ENCODE results near the gene SNAP23. TPM values are rescaled to one million over a fixed set of nuclear protein-coding genes. Genes with fewer than 3 reads are reported as not detected.
A peak's percentile ranks its signal among the peaks of the same experiment; 100 is the strongest.

SNAP23 gene
- total RNA-seq (2012; rRNA removed) = 57.9 and 83.1 TPM in 2 replicates

DNA sequence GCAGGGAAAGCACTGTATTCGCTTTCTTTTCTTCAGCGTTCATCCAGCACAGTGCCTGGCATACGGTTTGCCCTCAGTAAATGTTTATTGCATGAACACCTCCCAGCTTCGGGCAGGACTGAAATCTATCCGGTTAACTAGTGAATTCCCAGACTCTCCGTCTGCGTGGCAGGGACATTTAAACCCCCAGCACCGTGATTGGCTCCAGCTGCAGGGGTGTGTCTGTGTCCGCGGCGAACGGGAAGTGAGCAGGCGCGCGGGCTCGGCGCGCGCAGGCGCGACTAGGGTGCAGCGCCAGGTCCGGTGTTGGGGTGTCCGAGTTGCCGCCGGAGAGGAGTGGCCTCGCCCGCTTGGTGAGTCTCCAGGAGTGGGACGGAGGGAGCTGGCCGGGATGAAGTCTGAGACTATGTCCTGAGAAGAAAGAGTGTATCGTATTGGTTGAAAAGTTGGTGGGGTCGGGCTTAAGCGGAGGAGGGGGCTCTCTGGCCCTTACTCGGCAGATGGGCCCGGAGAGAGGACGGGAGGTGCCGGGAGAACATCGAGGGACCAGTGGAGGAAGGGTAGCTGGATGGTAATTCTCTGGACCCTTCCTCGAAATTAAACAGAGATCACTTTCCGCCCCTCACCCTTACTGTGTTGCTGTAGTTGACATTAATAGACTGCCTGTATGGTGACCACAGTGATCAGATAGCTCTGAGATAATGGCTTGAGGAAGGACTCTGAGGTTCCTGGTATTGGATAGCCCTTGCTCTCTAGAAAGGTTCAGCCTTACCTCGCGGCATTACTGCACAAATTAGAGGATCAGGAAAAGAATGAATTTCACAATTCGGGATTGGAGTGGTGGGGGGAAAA is at the start of gene SNAP23:
Gene SNAP23 (plus strand): TSS at position 274 of the 852 bp plus-strand sequence. CDS start 16,213 bp downstream, outside the sequence.
- Histone ChIP-seq H3K4me1 (ENCODE audit: control insufficient read depth, insufficient read depth, low read length) (peaks cover 47% of the 10 kb centered on the region), H3K9me3 (replicated peaks; ENCODE audit: low read length) (no peaks in the 10 kb centered on the region), H3K9ac (ENCODE audit: low read depth, low read length) (peak within 1 kb of the TSS; percentile 94), H3K4me3 (ENCODE audit: low read length) (peak within 1 kb of the TSS; percentile 90), H3K27me3 (ENCODE audit: control insufficient read depth, insufficient read depth, low read length) (no peaks in the 10 kb centered on the region), H3K4me2 (ENCODE audit: low read length) (peak within 1 kb of the TSS; percentile 86), H3K36me3 (ENCODE audit: insufficient read depth, low read length) (no peaks in the 10 kb centered on the region)

GRCh38 chr15:42447599-42447998 is 47.8 kb upstream of the SNAP23 start:
- Histone ChIP-seq H3K27me3 (ENCODE audit: control insufficient read depth, insufficient read depth, low read length) (no peaks in the 10 kb centered on the region), H3K36me3 (ENCODE audit: insufficient read depth, low read length) (peaks cover 66% of the 10 kb centered on the region), H3K4me1 (ENCODE audit: control insufficient read depth, insufficient read depth, low read length) (peaks cover 6% of the 10 kb centered on the region), H3K9ac (ENCODE audit: low read depth, low read length) (no peak overlapping the region), H3K9me3 (replicated peaks; ENCODE audit: low read length) (no peaks in the 10 kb centered on the region), H3K4me2 (ENCODE audit: low read length) (no peak overlapping the region), H3K4me3 (ENCODE audit: low read length) (no peak overlapping the region)

GRCh38 chr15:42448281-42448680 is 47.2 kb upstream of the SNAP23 start:
- H3K4me3 ChIP-seq (ENCODE audit: low read length) = no peak overlapping the region
- no peak overlapping the region for H3K4me2 ChIP-seq (ENCODE audit: low read length)

DNA sequence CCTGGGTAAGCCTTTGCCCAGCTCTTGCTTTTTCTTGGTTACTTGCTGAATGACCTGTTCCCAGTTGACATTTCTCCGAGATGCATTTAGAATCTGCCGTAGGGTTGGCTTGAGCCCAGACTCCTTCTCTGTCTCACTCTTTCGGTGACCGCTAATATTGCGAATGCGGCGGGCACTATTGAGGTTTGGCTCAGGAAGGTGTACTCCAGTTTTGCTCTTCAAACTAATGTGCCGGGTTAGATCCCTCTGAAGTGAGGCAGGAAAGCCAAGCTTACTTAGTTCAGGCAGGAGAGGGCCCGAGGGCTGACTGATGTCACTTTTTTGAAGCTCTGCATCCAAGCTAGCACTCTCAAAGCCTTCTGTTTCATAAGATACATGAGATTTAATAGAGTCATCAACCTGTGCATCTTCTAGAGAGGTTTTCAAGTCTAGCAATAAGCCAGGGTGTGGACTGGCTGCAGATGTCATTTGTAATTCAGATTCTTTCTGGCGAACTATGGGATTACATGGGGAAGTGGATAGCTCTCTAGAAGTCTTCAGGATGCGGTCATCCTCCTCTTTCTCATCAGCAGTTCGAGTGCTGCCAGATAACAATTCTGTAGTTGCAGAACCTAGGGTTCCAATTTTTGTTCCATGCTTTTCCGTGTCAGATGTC is 45.5 kb upstream of the SNAP23 start:
- Histone ChIP-seq H3K4me3 (ENCODE audit: low read length) (no peak overlapping the region), H3K9ac (ENCODE audit: low read depth, low read length) (no peak overlapping the region), H3K4me2 (ENCODE audit: low read length) (no peak overlapping the region), H3K36me3 (ENCODE audit: insufficient read depth, low read length) (peaks cover 61% of the 10 kb centered on the region), H3K27me3 (ENCODE audit: control insufficient read depth, insufficient read depth, low read length) (no peaks in the 10 kb centered on the region), H3K9me3 (replicated peaks; ENCODE audit: low read length) (no peaks in the 10 kb centered on the region), H3K4me1 (ENCODE audit: control insufficient read depth, insufficient read depth, low read length) (no peaks in the 10 kb centered on the region)

More at GRCh38 chr15:42448281-42448680, 47.2 kb upstream of the SNAP23 start:
- Histone ChIP-seq H3K9ac (ENCODE audit: low read depth, low read length) (no peak overlapping the region), H3K27me3 (ENCODE audit: control insufficient read depth, insufficient read depth, low read length) (no peaks in the 10 kb centered on the region), H3K9me3 (replicated peaks; ENCODE audit: low read length) (no peaks in the 10 kb centered on the region), H3K4me1 (ENCODE audit: control insufficient read depth, insufficient read depth, low read length) (peaks cover 6% of the 10 kb centered on the region), H3K36me3 (ENCODE audit: insufficient read depth, low read length) (peaks cover 66% of the 10 kb centered on the region)

GRCh38 chr15:42450425-42450790 is 45.0 kb upstream of the SNAP23 start:
- Histone ChIP-seq H3K9me3 (replicated peaks; ENCODE audit: low read length) (no peaks in the 10 kb centered on the region), H3K4me3 (ENCODE audit: low read length) (no peak overlapping the region), H3K27me3 (ENCODE audit: control insufficient read depth, insufficient read depth, low read length) (no peaks in the 10 kb centered on the region), H3K36me3 (ENCODE audit: insufficient read depth, low read length) (peaks cover 58% of the 10 kb centered on the region), H3K9ac (ENCODE audit: low read depth, low read length) (no peak overlapping the region), H3K4me2 (ENCODE audit: low read length) (no peak overlapping the region), H3K4me1 (ENCODE audit: control insufficient read depth, insufficient read depth, low read length) (no peaks in the 10 kb centered on the region)

GRCh38 chr15:42453826-42454225 is 41.6 kb upstream of the SNAP23 start:
- Histone ChIP-seq H3K4me1 (ENCODE audit: control insufficient read depth, insufficient read depth, low read length) (peaks cover 28% of the 10 kb centered on the region), H3K4me3 (ENCODE audit: low read length) (no peak overlapping the region)

DNA sequence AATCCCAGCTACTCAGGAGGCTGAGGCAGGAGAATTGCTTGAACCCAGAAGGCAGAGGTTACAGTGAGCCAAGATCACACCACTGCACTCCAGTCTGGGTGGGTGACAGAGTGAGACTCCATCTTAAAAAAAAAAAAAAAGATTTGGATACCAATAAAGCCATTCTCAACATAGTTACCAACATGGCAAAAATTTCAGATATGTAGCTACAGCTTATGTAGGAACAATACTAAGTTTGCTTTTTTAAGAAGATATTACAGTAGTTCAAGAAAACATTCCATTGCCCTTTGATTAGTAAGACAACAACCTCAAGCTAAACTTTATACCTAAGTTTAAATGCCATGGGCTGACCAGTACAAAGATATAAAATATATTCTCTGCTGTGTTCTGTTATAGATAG is 38.9 kb upstream of the SNAP23 start:
- peak overlapping the region; percentile 35 for H3K4me3 ChIP-seq (ENCODE audit: low read length)

More at GRCh38 chr15:42453826-42454225, 41.6 kb upstream of the SNAP23 start:
- H3K36me3 ChIP-seq (ENCODE audit: insufficient read depth, low read length) = peaks cover 30% of the 10 kb centered on the region
- no peak overlapping the region for H3K4me2 ChIP-seq (ENCODE audit: low read length)
- H3K9ac ChIP-seq (ENCODE audit: low read depth, low read length) = no peak overlapping the region
- no peaks in the 10 kb centered on the region for H3K9me3 ChIP-seq (replicated peaks; ENCODE audit: low read length)
- H3K27me3 ChIP-seq (ENCODE audit: control insufficient read depth, insufficient read depth, low read length) = no peaks in the 10 kb centered on the region

DNA sequence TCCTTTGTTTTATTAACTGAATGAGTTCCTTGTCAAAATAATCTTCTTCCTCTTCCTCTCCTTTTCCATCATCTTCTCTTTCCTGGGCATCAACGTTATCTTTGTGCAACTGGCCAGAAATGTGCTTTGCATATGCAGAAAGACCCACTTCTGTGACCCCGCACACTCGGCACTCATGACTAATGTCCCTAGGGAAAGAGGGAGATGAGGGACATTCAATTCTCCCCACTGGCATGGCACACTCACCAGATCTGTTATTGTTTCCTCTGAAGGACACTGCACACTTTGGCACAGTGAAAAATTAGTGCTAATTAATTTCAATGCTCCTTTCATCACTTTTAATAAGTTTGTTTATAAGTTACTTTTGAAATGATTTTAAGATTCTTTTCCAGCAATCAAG is 38.5 kb upstream of the SNAP23 start:
- no peaks in the 10 kb centered on the region for H3K36me3 ChIP-seq (ENCODE audit: insufficient read depth, low read length)
- H3K9ac ChIP-seq (ENCODE audit: low read depth, low read length) = peak overlapping the region; percentile 71

More for the DNA sequence above, 38.9 kb upstream of the SNAP23 start:
- H3K36me3 ChIP-seq (ENCODE audit: insufficient read depth, low read length) = peaks cover 3% of the 10 kb centered on the region
- H3K4me1 ChIP-seq (ENCODE audit: control insufficient read depth, insufficient read depth, low read length) = peaks cover 28% of the 10 kb centered on the region
- H3K4me2 ChIP-seq (ENCODE audit: low read length) = peak overlapping the region; percentile 72
- H3K9me3 ChIP-seq (replicated peaks; ENCODE audit: low read length) = no peaks in the 10 kb centered on the region
- peak overlapping the region; percentile 71 for H3K9ac ChIP-seq (ENCODE audit: low read depth, low read length)
- no peaks in the 10 kb centered on the region for H3K27me3 ChIP-seq (ENCODE audit: control insufficient read depth, insufficient read depth, low read length)

GRCh38 chr15:42457445-42458442 is 37.7 kb upstream of the SNAP23 start:
- Histone ChIP-seq H3K36me3 (ENCODE audit: insufficient read depth, low read length) (no peaks in the 10 kb centered on the region), H3K4me2 (ENCODE audit: low read length) (peak overlapping the region; percentile 72), H3K9me3 (replicated peaks; ENCODE audit: low read length) (no peaks in the 10 kb centered on the region), H3K27me3 (ENCODE audit: control insufficient read depth, insufficient read depth, low read length) (no peaks in the 10 kb centered on the region), H3K4me1 (ENCODE audit: control insufficient read depth, insufficient read depth, low read length) (peaks cover 28% of the 10 kb centered on the region), H3K4me3 (ENCODE audit: low read length) (peak overlapping the region; percentile 47), H3K9ac (ENCODE audit: low read depth, low read length) (peak overlapping the region; percentile 71)

More for the DNA sequence above, 38.5 kb upstream of the SNAP23 start:
- H3K4me1 ChIP-seq (ENCODE audit: control insufficient read depth, insufficient read depth, low read length) = peaks cover 28% of the 10 kb centered on the region
- H3K9me3 ChIP-seq (replicated peaks; ENCODE audit: low read length) = no peaks in the 10 kb centered on the region
- peak overlapping the region; percentile 35 for H3K4me3 ChIP-seq (ENCODE audit: low read length)
- peak overlapping the region; percentile 72 for H3K4me2 ChIP-seq (ENCODE audit: low read length)
- no peaks in the 10 kb centered on the region for H3K27me3 ChIP-seq (ENCODE audit: control insufficient read depth, insufficient read depth, low read length)

DNA sequence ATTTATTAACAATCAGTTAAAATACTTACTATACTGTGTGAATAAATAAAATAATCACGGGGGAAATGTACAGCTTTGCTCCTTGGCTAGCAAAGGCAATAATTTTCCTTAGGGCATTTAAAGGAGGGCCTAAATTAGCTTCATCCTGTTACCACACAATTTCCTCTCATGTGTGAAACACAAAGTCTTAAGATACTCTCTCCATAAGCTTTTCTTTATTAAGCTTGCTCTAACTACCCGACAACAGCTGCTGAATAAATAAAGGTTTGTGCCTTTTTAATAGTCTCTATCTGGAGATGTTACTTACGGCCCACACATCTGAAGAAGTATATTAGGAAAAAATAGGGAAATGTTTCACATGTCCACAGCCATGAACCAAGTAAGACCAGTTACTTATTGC is 34.2 kb upstream of the SNAP23 start:
- no peak overlapping the region for H3K4me2 ChIP-seq (ENCODE audit: low read length)
- H3K4me1 ChIP-seq (ENCODE audit: control insufficient read depth, insufficient read depth, low read length) = peaks cover 22% of the 10 kb centered on the region
- H3K27me3 ChIP-seq (ENCODE audit: control insufficient read depth, insufficient read depth, low read length) = no peaks in the 10 kb centered on the region
- H3K9ac ChIP-seq (ENCODE audit: low read depth, low read length) = no peak overlapping the region
- peaks cover 8% of the 10 kb centered on the region for H3K36me3 ChIP-seq (ENCODE audit: insufficient read depth, low read length)
- no peaks in the 10 kb centered on the region for H3K9me3 ChIP-seq (replicated peaks; ENCODE audit: low read length)
- H3K4me3 ChIP-seq (ENCODE audit: low read length) = no peak overlapping the region

All from skeletal muscle satellite cell (primary cell).